Measurements from ENCODE around the gene ZNF90.
"Not testable (repeated sequence)": the region's sequence is repeated elsewhere in the genome, so short reads cannot be mapped to it uniquely, and the experiment has no call there.

The ZNF90 gene

DNA sequence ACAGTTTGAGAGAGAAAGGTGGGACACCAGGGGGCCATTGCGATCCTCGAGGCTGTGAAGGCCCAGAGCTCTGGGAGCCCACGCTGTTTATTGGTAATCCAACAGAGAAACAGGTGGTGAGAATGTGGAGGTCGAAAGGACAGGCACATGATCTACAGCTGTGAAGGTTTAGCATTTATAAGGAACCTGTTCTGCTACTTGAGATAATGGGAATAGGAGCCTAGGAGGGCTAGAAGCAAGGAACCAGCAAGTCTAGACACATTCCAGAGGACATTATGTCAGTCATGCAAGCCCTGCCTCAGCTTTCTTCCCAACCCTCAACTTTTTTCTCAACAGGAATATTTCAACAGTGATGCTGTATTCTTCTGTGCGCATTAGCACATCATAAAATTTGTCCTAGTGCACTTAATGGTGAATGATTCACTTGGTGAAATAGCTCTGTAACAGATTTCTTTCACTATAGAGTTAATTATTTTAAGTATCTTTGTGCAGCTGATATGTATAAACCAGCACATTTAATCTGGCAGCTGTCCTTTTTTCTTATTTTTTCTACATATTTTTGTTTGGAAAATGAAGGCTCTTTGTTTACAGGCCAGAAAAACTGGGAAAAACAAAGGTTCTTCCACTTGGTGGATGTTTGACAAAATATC, 25.4 kb downstream of the ZNF90 start:
- TF ChIP-seq, protein P1, sequence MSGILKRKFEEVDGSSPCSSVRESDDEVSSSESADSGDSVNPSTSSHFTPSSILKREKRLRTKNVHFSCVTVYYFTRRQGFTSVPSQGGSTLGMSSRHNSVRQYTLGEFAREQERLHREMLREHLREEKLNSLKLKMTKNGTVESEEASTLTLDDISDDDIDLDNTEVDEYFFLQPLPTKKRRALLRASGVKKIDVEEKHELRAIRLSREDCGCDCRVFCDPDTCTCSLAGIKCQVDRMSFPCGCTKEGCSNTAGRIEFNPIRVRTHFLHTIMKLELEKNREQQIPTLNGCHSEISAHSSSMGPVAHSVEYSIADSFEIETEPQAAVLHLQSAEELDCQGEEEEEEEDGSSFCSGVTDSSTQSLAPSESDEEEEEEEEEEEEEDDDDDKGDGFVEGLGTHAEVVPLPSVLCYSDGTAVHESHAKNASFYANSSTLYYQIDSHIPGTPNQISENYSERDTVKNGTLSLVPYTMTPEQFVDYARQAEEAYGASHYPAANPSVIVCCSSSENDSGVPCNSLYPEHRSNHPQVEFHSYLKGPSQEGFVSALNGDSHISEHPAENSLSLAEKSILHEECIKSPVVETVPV (CRISPR knock-in tag; IDR thresholded peaks at IDR 0.05), result no peak
- ATAC-seq, result no peak

DNA sequence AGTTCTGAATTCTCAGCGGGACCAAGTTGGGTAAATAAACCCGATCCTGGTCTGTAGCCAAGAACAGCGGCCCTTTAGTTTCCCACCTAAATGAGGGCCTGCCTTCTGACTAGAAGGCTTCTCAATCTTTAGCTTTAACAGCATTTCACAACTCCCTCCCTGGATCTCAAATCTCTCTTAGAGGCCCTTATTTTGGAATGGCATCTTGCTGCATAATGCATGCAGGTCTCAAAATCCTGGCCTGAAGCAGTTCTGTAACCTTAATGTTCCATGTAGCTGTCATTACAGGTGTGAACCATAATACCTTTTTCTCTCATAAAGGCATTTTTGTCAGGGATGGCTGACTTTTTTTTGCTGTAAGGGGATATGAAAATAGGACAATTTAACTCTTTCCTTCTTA, 29.5 kb downstream of the ZNF90 start:
- no peak for ATAC-seq

DNA sequence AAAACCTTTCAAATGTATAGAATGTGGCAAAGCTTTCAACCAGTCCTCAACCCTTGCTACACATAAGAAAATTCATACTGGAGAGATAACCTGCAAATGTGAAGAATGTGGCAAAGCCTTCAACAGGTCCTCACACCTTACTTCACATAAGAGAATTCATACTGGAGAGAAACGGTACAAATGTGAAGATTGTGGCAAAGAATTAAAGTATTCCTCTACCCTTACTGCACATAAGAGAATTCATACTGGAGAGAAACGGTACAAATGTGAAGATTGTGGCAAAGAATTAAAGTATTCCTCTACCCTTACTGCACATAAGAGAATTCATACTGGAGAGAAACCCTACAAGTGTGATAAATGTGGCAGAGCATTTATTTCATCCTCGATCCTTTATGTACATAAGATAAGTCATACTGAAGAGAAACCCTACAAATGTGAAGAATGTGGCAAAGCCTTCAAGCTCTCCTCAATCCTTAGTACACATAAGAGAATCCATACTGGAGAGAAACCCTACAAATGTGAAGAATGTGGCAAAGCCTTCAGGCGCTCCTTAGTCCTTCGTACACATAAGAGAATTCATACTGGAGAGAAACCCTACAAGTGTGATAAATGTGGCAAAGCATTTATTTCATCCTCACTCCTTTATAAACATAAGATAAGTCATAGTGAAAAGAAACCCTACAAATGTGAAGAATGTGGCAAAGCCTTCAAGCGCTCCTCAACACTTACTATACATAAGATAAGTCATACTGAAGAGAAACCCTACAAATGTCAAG, 40.5 kb downstream of the ZNF90 start:
- not testable (repeated sequence) for ATAC-seq

More for the DNA sequence above, 29.5 kb downstream of the ZNF90 start:
- TF ChIP-seq, protein P2, sequence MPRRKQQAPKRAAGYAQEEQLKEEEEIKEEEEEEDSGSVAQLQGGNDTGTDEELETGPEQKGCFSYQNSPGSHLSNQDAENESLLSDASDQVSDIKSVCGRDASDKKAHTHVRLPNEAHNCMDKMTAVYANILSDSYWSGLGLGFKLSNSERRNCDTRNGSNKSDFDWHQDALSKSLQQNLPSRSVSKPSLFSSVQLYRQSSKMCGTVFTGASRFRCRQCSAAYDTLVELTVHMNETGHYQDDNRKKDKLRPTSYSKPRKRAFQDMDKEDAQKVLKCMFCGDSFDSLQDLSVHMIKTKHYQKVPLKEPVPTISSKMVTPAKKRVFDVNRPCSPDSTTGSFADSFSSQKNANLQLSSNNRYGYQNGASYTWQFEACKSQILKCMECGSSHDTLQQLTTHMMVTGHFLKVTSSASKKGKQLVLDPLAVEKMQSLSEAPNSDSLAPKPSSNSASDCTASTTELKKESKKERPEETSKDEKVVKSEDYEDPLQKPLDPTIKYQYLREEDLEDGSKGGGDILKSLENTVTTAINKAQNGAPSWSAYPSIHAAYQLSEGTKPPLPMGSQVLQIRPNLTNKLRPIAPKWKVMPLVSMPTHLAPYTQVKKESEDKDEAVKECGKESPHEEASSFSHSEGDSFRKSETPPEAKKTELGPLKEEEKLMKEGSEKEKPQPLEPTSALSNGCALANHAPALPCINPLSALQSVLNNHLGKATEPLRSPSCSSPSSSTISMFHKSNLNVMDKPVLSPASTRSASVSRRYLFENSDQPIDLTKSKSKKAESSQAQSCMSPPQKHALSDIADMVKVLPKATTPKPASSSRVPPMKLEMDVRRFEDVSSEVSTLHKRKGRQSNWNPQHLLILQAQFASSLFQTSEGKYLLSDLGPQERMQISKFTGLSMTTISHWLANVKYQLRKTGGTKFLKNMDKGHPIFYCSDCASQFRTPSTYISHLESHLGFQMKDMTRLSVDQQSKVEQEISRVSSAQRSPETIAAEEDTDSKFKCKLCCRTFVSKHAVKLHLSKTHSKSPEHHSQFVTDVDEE (CRISPR knock-in tag; IDR thresholded peaks at IDR 0.05), result no peak
- TF ChIP-seq, protein P3, sequence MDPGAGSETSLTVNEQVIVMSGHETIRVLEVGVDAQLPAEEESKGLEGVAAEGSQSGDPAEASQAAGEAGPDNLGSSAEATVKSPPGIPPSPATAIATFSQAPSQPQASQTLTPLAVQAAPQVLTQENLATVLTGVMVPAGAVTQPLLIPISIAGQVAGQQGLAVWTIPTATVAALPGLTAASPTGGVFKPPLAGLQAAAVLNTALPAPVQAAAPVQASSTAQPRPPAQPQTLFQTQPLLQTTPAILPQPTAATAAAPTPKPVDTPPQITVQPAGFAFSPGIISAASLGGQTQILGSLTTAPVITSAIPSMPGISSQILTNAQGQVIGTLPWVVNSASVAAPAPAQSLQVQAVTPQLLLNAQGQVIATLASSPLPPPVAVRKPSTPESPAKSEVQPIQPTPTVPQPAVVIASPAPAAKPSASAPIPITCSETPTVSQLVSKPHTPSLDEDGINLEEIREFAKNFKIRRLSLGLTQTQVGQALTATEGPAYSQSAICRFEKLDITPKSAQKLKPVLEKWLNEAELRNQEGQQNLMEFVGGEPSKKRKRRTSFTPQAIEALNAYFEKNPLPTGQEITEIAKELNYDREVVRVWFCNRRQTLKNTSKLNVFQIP (CRISPR knock-in tag; IDR thresholded peaks at IDR 0.05; ENCODE audit: borderline replicate concordance, low read depth), result no peak
- TF ChIP-seq ARNTL (CRISPR knock-in tag; IDR thresholded peaks at IDR 0.05; ENCODE audit: borderline replicate concordance, low read depth) (no peak), CSDC2 (CRISPR knock-in tag; IDR thresholded peaks at IDR 0.05) (no peak), GLIS3 (CRISPR knock-in tag; IDR thresholded peaks at IDR 0.05) (no peak)

DNA sequence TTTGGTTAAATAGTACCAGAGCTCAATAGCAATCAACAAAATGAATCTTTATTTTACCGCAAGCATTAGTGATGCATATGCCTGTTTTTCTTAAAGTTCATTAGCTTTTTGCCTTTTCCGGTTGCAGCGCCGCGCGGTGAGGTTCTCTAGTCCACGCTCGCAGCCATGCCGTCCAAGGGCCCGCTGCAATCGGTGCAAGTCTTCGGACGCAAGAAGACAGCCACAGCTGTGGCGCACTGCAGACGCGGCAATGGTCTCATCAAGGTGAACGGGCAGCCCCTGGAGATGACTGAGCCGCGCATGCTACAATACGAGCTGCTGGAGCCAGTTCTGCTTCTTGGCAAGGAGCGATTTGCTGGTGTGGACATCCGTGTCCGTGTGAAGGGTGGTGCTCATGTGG, 47.1 kb downstream of the ZNF90 start:
- ATAC-seq, result no peak
- no peak for TF ChIP-seq ZC3H10 (CRISPR knock-in tag; IDR thresholded peaks at IDR 0.05)
- TF ChIP-seq, protein P2 (CRISPR knock-in tag; IDR thresholded peaks at IDR 0.05), result no peak

DNA sequence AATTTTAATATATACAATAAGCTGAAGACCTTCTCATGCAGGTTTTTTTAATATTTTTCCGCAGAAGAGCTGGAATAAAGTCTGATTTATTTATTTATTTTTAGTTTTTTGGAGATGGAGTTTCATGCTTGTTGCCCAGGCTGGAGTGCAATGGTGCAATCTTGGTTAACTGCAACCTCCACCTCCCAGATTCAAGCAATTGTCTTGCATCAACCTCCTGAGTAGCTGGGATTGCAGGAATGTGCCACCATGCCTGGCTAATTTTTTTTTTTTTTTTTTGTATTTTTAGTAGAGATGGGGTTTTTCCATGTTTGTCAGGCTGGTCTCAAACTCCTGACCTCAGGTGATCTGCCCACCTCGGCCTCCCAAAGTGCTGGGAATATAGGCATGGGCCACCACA, 55.1 kb downstream of the ZNF90 start:
- not testable (repeated sequence) for ATAC-seq

DNA sequence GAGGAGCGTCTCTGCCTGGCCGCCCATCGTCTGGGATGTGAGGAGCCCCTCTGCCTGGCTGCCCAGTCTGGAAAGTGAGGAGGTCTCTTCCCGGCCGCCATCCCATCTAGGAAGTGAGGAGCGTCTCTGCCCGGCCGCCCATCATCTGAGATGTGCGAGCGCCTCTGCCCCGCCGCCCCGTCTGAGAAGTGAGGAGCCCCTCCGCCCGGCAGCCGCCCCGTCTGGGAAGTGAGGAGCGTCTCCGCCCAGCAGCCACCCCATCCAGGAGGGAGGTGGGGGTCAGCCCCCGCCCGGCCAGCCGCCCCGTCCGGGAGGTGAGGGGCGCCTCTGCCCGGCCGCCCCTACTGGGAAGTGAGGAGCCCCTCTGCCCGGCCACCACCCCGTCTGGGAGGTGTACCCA, 59.9 kb downstream of the ZNF90 start:
- not testable (repeated sequence) for ATAC-seq

DNA sequence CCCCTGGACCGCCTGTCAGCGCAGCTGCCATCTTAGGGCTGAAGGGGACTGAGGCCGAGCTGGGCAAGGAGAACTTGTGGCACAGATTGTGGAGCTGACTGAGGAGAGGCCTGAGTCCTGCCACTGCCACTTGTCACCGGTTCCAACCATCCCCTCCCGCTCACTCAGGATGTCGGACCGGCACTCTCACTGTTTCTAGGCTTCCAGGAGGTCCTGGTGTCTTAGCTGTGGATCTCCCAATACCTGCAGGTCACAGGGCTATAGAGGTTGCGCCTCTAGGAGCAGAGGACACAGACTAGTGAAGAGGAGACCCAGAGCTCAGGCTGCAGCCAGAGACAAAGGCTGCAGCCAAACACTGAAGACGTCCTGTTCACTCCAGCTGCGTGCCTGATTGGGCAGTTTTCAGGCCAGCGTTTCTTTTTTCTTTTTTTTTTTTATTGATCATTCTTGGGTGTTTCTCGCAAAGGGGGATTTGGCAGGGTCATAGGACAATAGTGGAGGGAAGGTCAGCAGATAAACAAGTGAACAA, 73.9 kb downstream of the ZNF90 start:
- ATAC-seq, result no peak
- TF ChIP-seq, protein P4, sequence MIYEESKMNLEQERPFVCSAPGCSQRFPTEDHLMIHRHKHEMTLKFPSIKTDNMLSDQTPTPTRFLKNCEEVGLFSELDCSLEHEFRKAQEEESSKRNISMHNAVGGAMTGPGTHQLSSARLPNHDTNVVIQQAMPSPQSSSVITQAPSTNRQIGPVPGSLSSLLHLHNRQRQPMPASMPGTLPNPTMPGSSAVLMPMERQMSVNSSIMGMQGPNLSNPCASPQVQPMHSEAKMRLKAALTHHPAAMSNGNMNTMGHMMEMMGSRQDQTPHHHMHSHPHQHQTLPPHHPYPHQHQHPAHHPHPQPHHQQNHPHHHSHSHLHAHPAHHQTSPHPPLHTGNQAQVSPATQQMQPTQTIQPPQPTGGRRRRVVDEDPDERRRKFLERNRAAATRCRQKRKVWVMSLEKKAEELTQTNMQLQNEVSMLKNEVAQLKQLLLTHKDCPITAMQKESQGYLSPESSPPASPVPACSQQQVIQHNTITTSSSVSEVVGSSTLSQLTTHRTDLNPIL (CRISPR knock-in tag; IDR thresholded peaks at IDR 0.05; ENCODE audit: low read depth), result no peak
- TF ChIP-seq GLIS3 (CRISPR knock-in tag; IDR thresholded peaks at IDR 0.05), result no peak
- TF ChIP-seq, protein P3 (CRISPR knock-in tag; IDR thresholded peaks at IDR 0.05; ENCODE audit: borderline replicate concordance, low read depth), result no peak
- TF ChIP-seq ZFP3 (CRISPR knock-in tag; IDR thresholded peaks at IDR 0.05), result no peak
- TF ChIP-seq CSDC2 (CRISPR knock-in tag; IDR thresholded peaks at IDR 0.05), result no peak
- no peak for TF ChIP-seq TCF4 (CRISPR knock-in tag; IDR thresholded peaks at IDR 0.05; ENCODE audit: borderline replicate concordance)
- no peak for TF ChIP-seq ZFP30 (CRISPR knock-in tag; IDR thresholded peaks at IDR 0.05)
- TF ChIP-seq, protein P1 (CRISPR knock-in tag; IDR thresholded peaks at IDR 0.05), result no peak
- TF ChIP-seq TOX (CRISPR knock-in tag; IDR thresholded peaks at IDR 0.05; ENCODE audit: borderline replicate concordance), result no peak
- no peak for TF ChIP-seq SNAI2 (CRISPR knock-in tag; IDR thresholded peaks at IDR 0.05)
- TF ChIP-seq BACH2 (CRISPR knock-in tag; IDR thresholded peaks at IDR 0.05; ENCODE audit: borderline replicate concordance), result no peak

Measured in SK-N-SH treated with all-trans-retinoic acid at 6 μM for 48 hours (cell line).